Effector memory CD4-positive, alpha-beta T cell (primary cell): ENCODE data around the gene EPHB6.

ENCODE experiments used
- DNase-seq, 3 donors: peaks; one replicate each; pipeline ENCODE4 v3.0.0-alpha.2; 2020
- H3K27ac ChIP-seq: 2 replicates; pipeline ENCODE4 v1.7.0; 2013; ENCODE audit warnings: mild to moderate bottlenecking, low read length, moderate library complexity; ENCODE audit not compliant: insufficient read depth, poor library complexity, severe bottlenecking
- H3K27me3 ChIP-seq: replicated peaks from 2 replicates; pipeline ENCODE4 v1.7.0; 2013; ENCODE audit warnings: mild to moderate bottlenecking, low read length; ENCODE audit not compliant: insufficient read depth, control insufficient read depth, poor library complexity, severe bottlenecking
- H3K36me3 ChIP-seq: 2 replicates; pipeline ENCODE4 v1.7.0; 2013; ENCODE audit warnings: mild to moderate bottlenecking, low read length, moderate library complexity; ENCODE audit not compliant: control insufficient read depth, insufficient read depth
- H3K4me1 ChIP-seq: 2 replicates; pipeline ENCODE4 v1.7.0; 2013; ENCODE audit warnings: low read length, mild to moderate bottlenecking; ENCODE audit not compliant: control insufficient read depth, insufficient read depth, poor library complexity, severe bottlenecking
- H3K4me3 ChIP-seq: 2 replicates; pipeline ENCODE4 v1.7.0; 2013; ENCODE audit warnings: low read length, low read depth, mild to moderate bottlenecking; ENCODE audit not compliant: insufficient read depth, poor library complexity, severe bottlenecking
- H3K9me3 ChIP-seq: 2 replicates; pipeline ENCODE4 v1.7.0; 2013; ENCODE audit warnings: mild to moderate bottlenecking, low read length, moderate library complexity; ENCODE audit not compliant: control insufficient read depth

Gene EPHB6

GRCh38 chr7:142811154-142811737, 43.6 kb upstream of the EPHB6 start:
- H3K27me3 ChIP-seq = no peaks in the 10 kb centered on the region
- H3K27ac ChIP-seq = peak overlapping the region; percentile 99
- peak in 1 of 3 donors; percentile 38 for DNase-seq
- H3K4me1 ChIP-seq = peaks cover 65% of the 10 kb centered on the region
- no peaks in the 10 kb centered on the region for H3K9me3 ChIP-seq
- H3K36me3 ChIP-seq = no peaks in the 10 kb centered on the region
- no peak overlapping the region for H3K4me3 ChIP-seq

- Histone ChIP-seq H3K36me3 (no peaks in the 10 kb centered on the region), H3K4me1 (peaks cover 51% of the 10 kb centered on the region), H3K27ac (peak overlapping the region; percentile 54), H3K27me3 (no peaks in the 10 kb centered on the region), H3K4me3 (peak overlapping the region; percentile 5), H3K9me3 (no peaks in the 10 kb centered on the region)
- DNase-seq = no peak
Measured at GRCh38 chr7:142812437-142813215, 42.2 kb upstream of the EPHB6 start.

DNA sequence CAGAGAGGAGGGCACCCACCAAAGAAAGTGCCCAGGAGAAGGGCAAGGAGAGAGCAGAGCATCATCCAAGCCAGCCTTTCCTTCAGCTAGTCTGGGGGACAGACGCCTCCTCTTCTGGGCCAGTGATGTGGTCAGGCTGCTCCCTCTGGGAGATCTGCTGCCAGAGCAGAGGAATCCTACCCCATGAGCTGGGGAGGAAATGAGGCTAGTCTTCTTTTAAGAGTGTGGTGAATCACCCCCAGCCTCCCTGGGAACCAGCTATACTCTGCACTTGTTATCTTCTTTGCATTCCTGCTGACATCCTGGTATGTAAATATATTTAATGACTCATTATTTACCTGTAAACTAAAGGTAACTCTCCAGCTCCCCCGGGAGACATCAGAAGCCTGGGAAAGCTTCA, 41.6 kb upstream of the EPHB6 start:
- H3K4me1 ChIP-seq = peaks cover 45% of the 10 kb centered on the region
- H3K27ac ChIP-seq = peak overlapping the region; percentile 54
- H3K27me3 ChIP-seq = no peaks in the 10 kb centered on the region
- no peak for DNase-seq
- H3K9me3 ChIP-seq = no peaks in the 10 kb centered on the region
- no peaks in the 10 kb centered on the region for H3K36me3 ChIP-seq
- peak overlapping the region; percentile 5 for H3K4me3 ChIP-seq

GRCh38 chr7:142813699-142814098, 41.2 kb upstream of the EPHB6 start:
- H3K27me3 ChIP-seq = no peaks in the 10 kb centered on the region
- peaks cover 41% of the 10 kb centered on the region for H3K4me1 ChIP-seq
- no peak overlapping the region for H3K4me3 ChIP-seq
- DNase-seq = no peak
- H3K36me3 ChIP-seq = no peaks in the 10 kb centered on the region
- no peaks in the 10 kb centered on the region for H3K9me3 ChIP-seq
- H3K27ac ChIP-seq = peak overlapping the region; percentile 54

DNA sequence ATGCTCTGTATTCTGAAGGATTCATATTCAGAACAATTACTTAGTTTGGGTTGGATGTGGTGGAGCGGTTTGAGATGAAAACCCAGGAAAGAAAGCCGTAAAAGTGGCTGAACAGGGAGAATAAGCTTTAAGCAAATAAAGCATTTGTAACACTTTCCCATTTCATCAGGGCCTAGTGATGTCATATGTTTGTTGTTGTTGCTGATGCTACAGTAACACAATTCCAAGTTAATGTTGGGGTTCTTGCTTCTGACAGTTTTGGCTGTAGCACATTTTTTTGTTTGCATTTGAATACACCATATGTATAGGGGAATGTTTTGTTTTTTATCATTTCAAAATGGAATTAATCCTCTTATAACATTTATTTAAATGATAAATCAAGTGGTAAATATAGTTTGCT, 40.4 kb upstream of the EPHB6 start:
- DNase-seq = no peak
- Histone ChIP-seq H3K9me3 (no peaks in the 10 kb centered on the region), H3K36me3 (no peaks in the 10 kb centered on the region), H3K27ac (no peak overlapping the region), H3K4me1 (peaks cover 36% of the 10 kb centered on the region), H3K4me3 (no peak overlapping the region), H3K27me3 (no peaks in the 10 kb centered on the region)

DNA sequence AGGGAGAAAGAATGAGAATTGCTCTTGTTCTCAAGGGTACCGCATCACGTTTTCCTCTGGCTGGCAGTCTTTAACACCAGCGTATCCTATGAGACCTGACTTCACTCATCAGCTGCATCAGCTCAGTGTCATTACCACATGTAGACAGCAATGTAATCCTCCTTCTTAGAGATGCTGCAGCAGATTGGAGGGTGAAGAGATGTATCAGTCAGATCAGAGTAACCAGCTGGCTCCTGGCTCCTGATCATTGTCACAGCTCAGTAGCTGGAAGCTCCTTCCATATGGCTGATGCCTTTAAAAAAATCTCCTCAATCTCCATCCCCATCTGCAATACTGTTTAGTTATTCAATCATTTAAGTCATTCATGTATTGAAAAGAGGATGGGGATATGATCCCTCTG, 39.7 kb upstream of the EPHB6 start:
- Histone ChIP-seq H3K4me3 (no peak overlapping the region), H3K27ac (no peak overlapping the region), H3K36me3 (no peaks in the 10 kb centered on the region), H3K9me3 (no peaks in the 10 kb centered on the region), H3K4me1 (peaks cover 29% of the 10 kb centered on the region), H3K27me3 (no peaks in the 10 kb centered on the region)
- DNase-seq = no peak

- Histone ChIP-seq H3K36me3 (no peaks in the 10 kb centered on the region), H3K4me1 (peaks cover 9% of the 10 kb centered on the region), H3K27ac (no peak overlapping the region), H3K4me3 (no peak overlapping the region), H3K9me3 (no peaks in the 10 kb centered on the region), H3K27me3 (no peaks in the 10 kb centered on the region)
- DNase-seq = no peak
Measured at GRCh38 chr7:142817506-142817905, 37.4 kb upstream of the EPHB6 start.

- DNase-seq = no peak
- no peak overlapping the region for H3K27ac ChIP-seq
- H3K27me3 ChIP-seq = no peaks in the 10 kb centered on the region
- H3K4me1 ChIP-seq = no peaks in the 10 kb centered on the region
- H3K9me3 ChIP-seq = no peaks in the 10 kb centered on the region
- no peaks in the 10 kb centered on the region for H3K36me3 ChIP-seq
- H3K4me3 ChIP-seq = no peak overlapping the region
Measured at GRCh38 chr7:142819530-142819929, 35.3 kb upstream of the EPHB6 start.

DNA sequence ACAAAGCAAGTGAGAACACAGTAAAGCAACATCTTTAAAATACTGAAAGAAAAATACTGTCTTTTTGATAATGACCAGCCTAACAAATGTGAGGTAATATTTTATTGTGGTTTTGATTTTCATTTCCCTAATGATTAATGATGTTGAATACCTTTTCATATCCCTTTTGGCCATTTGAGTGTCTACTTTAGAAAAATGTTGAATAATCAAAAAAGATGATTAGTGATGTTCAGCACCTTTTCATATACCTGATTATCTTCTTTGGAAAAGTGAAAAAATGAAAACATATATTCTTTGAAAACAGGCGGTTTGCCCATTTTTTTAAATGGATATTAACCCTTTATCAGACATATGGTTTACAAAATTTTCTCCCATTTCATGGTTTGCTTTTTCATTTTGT, 32.2 kb upstream of the EPHB6 start:
- H3K4me1 ChIP-seq = no peaks in the 10 kb centered on the region
- DNase-seq = no peak
- no peak overlapping the region for H3K27ac ChIP-seq
- H3K27me3 ChIP-seq = no peaks in the 10 kb centered on the region
- H3K9me3 ChIP-seq = no peaks in the 10 kb centered on the region
- no peak overlapping the region for H3K4me3 ChIP-seq
- H3K36me3 ChIP-seq = no peaks in the 10 kb centered on the region

DNA sequence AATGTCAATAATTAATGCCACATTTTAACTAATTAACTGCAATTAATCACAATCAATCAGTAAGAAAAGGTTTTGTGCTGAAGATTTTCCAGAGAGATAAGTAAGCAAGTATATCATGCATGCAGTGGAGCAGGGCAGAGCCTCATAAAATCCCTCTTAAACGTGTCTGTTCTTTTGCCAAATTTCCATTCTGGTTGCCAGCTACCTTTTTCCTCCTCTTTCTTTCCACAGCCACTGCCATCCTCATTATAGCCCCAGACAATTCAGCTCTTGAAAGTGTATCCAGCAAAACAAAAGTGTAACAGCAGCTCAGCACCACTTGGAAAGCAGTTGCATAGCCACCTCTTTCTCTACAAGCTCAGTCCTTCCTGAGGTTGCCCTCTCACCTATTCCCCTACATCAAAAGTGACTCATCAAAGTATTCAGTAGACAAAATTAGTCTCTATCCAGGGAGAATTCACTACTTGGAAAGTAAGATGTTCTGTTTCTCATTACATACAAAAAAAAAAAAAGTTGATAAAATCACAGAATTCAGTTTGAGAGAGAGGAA, 26.9 kb upstream of the EPHB6 start:
- no peak overlapping the region for H3K27ac ChIP-seq
- no peaks in the 10 kb centered on the region for H3K36me3 ChIP-seq
- no peak overlapping the region for H3K4me3 ChIP-seq
- no peak for DNase-seq
- no peaks in the 10 kb centered on the region for H3K27me3 ChIP-seq
- H3K9me3 ChIP-seq = no peaks in the 10 kb centered on the region
- no peaks in the 10 kb centered on the region for H3K4me1 ChIP-seq
